Measurements from ENCODE around the gene TNFRSF13B.
"Not testable (repeated sequence)": the region's sequence is repeated elsewhere in the genome, so short reads cannot be mapped to it uniquely, and the experiment has no call there.

TNFRSF13B gene

DNA sequence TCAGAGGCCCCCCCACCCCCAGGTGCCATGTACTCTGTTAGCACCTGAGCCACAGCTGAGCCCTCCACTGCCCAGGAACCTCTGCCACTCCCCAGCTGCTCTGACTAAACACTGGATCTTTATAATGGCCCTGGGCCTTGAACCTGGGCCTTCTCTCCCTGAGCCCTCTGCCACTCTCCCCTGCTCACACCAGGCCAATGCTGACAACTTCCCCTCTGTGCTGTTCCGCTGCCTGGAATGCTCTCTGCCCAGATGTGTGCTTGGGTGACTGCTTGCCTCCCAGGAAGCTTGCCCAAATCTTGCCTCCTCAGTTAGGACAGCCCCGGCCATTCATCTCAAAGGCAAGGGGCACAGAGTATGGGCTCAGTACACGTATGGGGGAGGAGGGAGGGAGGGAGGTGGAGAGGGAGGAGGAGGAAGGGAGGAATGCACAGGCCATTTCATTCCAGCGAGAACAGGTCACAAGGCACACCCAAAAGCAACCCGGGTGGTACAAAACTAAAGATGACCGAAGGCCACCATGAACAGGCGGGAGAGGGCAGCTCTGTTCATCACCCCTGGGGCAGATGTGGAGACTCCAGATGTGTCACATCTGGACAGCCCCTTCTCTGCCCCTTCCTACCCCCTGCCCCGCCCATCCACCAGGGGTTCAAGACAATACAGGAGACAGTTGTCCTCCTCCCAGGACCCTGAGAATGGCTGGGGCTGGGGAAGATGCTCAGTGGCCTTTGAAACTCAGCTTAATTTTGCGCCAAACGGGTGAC is 15.3 kb upstream of the TNFRSF13B start:
- no peak for DNase-seq (ENCODE audit: low spot score)

DNA sequence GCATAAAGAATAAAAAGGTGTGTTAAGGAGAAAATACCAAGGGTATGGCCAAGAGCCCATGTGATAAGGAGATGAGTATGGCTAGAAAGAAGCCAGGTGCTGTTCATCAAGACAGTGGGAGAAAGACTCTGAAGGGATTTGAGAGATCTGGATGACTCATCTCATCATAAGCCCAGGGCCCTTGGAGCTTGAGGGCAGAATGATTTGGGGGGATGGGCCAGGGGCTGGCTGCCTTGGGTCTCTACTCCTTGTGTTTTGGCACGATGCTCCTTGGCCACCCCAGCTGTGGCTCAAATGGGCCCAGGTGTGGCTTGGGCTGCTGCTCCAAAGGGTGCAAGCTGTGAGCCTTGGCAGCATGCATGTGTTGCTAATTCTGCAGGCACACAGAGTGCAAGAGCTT is 14.5 kb upstream of the TNFRSF13B start:
- DNase-seq (ENCODE audit: low spot score): no peak

DNA sequence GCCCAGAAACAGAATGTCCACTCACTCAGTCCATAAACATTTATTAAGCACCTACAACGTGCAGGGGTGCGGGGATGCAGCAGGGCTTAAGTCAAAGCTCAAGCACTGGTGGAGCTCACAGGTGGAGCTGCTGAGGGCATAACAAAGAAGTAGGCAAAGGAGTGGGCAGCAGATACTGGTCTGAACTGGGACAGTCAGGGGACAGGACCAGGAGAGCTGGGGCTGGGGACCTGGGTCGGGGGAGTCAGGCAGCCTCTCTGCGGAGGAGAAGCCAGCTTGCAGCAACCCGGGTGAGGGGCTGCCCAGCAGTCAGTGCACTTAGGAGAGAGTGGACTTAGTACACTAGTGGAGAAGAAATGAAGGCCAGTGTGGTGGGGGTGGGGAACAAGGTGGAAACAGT is 10.0 kb upstream of the TNFRSF13B start:
- DNase-seq (ENCODE audit: low spot score): no peak

DNA sequence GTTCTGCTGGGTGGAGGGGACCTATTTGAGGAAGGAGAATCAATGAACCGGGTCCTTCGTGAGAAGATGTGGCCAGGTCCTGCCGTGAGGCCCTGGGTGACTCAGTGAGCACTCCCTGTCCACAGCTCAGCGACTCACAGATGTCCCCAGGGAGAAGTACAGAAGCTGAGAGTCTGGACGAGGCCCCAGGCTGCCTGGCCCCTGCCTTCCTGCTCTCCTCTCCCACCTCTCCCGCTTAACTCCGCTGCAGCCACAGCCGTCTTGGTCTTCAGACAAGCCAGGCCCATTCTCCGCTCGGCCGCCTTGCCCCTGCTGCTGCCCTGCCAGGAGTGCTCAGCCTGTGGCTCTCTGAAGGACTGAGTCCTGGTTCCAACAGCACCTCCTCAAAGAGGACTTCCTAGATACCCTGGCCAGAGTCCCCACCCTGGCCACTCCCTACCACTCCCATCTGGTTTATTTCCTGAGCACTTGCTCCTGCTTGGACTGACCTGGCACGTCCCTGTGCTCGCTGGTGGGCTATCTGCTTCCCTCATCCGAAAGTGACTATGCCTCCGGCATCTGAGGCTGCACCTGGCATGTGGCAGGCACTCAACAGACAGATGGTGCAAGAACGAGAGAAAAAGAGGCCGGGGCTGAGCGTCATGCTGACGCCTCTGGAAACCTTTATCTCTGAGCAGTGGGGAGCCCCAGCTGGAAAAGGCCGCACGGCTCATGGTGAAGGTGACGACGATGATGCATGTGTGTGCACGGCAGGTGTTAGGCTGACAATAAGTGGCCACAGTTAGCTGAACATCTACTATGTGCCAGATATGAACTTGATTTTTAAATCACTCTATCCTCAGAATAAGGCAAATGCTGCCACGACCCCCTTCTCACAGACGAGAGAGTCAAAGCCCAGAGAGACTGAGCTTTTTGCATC is 9.2 kb upstream of the TNFRSF13B start:
- DNase-seq (ENCODE audit: low spot score): no peak

DNA sequence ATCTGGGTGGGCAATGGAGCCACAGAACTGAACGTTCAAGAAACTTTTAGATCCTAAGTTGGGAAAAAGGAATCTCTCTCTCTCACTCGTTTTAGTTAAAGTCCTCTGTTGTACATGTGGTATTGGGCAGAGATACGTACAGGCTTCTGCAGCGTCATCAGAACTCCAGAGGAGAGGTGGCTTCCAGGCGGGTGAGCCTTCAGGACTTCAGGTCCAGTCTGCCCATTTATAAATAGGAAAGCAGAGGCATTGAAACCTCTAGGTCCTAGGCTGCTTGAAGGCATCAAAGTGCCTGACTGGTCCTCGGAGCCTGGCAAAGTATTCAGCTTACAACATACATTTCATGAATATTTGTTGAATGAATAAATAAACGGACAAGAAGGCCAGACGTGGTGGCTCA is 8.1 kb upstream of the TNFRSF13B start:
- DNase-seq (ENCODE audit: low spot score): no peak

DNA sequence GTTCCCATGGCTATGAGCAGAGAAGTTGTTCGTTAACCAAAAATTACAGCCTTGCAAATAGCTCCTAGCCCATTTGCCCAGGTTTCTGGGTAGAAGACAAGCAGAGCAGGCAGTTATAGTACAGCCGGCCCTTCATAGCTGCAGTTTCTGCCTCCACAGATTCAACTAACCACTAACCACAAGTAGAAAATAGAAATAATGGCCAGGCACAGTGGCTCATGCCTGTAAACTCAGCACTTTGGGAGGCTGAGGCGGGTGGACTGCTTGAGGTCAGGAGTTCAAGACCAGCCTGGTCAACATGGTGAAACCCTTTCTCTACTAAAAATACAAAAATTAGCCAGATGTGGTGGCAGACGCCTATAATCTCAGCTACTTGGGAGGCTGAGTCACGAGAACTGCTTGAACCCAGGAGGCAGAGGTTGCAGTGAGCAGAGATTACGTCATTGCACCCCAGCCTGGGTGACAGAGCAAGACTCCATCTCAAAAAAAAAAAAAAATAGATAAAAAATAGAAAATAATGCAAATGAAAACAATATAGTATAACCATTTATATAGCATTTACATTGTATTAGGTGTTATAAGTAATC is 7.4 kb upstream of the TNFRSF13B start:
- not testable (repeated sequence) for DNase-seq (ENCODE audit: low spot score)

DNA sequence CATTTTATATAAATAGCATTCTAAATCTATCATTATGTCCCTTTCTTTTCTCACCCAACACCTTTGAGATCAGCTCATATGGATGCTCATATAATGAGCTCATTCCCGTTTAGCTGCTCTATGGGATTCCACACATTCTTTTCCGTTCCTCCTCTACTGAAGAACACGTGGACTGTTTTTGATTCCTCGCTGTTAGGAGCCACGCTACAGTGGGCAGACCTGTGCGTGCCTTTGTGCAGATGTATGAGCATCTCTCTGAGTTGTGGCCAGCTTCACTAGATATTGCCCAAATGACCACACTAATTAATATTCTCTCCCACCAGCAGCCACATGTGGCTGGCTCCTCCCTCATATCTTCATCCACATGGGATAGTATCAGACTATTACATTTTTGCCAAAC is 6.0 kb upstream of the TNFRSF13B start:
- DNase-seq (ENCODE audit: low spot score): no peak

DNA sequence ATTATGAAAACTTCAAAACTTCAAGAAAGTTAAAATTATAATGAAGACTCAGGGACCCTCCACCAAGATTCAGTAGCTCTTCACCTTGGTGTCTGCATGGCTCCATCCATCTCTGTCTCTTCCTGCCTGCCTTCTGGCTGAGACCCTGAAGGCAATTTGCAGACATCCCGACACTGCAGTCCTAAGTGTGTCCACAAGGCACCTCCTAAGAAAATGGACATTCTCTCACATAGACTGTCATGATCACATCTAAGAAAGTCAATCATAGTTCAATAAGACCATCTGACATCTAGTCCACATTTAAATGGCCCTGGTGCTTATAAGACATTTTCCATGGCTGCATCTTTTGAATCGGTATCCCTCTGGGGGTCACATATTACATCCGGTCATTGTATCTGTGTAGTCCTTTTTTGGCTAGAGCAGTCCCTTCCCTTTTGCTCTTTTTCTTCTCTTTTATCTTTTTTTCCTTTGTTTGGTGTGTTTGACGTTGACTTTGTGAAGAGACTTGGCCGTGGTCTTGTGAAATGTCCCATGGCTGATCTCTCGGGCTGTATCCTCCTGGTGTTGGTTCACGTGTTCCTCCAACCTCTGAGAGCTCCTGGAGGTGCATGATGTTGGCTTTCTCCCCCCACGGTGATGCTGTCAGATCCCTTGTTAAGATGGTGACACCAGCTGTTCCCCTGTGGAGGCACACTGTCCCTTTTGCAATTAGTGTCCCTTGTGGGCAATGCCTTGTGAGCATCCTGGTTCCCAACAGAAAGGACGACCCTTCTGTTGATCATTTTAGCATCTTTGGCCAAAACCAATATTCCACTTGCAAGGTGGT is 5.0 kb upstream of the TNFRSF13B start:
- DNase-seq (ENCODE audit: low spot score): no peak

DNA sequence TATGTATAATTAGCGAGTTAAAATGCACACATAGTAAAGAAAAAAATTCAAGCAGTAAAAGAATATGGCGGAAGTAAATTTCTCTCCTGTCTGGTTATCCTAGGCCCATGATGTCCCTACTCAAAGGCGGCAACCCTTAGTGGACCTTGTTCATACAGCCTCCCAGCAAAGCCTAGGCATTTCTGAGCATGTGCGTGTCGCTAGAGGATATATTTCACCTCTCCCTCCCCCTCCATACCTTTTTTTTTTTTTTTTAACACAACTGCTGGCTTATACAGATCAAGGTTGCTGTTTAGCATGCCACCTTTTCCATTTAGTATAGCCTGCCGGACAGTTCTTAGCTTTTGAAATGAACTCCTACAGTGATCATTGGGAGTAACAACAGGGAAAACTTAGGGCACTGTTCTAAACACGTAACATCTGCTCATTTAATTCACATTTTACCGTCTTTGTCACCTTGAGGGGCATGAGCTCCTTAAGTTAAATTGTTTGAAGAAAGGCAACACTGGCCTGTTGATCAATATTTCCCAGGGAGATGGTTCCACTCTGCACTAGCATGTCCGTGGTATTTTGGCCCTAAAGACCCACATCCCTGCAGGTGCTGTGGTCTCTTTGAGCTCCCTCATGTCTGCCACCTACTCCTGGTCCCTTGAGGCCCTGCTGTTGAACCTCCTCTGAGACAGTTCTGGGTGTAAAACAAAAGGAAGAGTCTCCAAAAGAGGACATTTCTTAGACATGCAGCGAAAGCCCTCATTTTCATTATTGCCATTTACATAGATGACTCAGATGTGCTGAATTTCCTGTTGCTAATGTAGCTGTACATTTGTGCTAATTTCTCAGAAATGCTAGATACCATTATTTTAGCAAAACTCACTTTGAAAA is 4.1 kb upstream of the TNFRSF13B start:
- no peak for DNase-seq (ENCODE audit: low spot score)

DNA sequence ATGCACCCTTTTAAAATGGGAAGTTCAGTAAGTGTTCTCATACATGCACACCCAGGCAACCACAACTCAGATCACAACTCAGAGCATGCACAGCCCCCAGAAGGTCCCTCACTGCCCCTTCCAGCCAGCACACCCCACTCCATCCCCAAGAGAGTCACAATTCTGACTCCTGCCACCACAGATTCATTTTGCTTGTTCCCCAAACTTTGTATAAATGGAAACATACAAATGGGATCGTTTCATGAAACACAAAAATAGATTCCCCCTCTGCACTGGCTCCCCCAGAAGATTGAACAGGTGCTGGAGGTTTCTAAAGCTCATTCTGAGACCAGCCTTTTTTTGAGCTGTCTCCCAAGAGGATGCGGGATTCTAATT is 3.3 kb upstream of the TNFRSF13B start:
- DNase-seq (ENCODE audit: low spot score): no peak

DNA sequence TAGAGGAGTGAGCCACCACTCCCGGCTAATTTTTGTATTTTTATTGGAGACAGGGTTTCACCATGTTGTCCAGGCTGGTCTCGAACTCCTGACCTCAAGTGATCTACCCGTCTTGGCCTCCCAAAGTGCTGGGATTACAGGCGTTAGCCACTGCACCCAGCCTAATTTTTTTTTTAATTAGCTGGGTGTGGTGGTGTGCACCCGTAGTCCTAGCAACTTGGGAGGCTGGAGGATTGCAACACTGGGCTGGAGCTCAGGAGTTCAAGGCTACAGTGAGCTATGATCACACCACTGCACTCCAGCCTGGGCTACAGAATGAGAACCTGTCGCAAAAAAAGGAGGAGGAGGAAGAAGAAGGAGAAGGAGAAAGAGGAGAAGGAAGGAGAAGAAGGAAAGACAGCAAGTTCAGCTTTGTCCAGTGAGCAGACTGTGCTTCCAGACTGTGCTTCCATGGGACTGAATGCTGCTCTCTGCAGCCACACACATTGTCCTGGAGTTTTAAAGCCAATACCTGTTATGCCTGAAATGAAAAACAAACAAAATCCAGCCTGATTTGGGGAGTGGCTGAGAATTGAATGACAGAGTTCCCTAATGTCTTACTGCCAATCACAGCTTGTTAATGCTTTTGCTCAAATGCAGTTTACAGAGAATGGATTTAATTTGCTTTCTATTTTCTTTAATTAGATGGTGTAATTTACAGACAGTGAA is 2.8 kb upstream of the TNFRSF13B start:
- no peak for DNase-seq (ENCODE audit: low spot score)

DNA sequence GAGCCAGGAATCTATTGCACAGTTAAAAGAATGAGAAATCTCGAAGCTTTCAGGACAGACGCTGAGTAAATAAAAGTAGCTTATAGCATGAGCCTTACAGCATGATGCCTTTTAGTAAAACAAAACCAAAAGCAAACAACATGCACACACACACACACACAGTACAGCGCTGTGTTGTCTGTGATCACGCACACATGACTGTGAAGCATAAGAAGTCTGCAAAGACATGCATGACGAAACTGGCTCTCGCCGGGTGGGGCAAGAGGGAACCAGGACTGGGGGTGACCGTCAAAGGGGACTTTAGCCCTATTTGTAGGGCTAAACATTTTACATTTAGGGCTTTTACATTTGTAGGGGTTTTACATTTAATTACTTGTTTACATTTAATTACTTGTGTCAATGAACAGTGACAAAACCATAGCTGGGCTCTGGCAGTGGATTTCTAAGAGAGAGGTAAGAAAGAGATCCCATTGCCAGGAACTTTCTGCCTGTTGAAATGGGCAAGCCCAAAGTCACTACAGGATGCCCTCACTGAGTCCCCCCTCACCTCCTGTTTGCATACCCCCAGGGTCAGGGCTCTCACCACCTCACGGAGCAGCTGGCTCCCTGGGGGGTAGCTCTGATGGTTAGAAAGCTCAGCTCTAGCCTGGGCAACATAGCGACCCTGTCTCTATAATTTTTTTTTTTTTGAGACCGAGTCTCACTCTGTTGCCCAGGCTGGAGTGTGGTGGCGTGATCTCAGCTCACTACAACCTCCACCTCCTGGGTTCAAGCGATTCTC is 2.0 kb upstream of the TNFRSF13B start:
- DNase-seq (ENCODE audit: low spot score): no peak

DNA sequence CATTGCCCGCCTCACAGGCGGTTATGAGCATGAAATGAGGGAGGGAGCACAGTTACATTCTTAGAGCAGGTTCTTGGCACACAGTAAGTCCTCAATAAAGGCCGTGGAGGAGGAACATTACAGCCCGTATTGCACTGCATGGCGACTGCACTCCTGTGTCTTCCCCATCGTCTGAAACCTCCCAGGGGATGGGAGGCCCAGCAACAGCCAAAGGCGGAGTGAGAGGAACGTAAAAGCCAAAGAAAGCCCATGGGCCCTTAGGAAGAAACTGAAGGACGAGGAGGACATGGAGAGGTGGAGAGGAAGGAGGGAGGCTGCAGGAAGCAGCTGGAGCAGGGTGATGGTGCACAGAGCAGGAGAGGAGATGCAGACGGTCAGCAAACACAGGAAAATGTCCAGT is 1.1 kb upstream of the TNFRSF13B start:
- not testable (repeated sequence) for DNase-seq (ENCODE audit: low spot score)

DNA sequence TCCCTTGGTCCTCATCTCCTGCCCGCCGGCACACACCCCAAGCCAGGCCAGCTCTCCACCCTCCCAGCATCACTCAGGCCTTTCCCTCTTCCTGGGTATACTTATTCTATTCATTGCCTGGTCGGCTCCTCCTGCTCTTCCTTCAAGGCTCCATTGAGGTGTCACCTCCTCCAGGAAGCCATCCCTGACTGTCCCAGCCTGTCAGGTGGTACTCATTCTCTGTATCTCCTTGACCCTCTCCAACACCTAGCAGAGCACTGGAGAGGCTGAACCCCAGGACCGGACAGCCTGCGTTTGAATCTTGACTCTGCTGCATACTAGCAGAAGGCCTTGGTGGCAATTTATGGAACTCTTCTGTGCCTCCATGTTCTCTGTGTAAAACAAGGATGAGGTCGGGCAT is 428 bp upstream of the TNFRSF13B start:
- no peak for DNase-seq (ENCODE audit: low spot score)

DNA sequence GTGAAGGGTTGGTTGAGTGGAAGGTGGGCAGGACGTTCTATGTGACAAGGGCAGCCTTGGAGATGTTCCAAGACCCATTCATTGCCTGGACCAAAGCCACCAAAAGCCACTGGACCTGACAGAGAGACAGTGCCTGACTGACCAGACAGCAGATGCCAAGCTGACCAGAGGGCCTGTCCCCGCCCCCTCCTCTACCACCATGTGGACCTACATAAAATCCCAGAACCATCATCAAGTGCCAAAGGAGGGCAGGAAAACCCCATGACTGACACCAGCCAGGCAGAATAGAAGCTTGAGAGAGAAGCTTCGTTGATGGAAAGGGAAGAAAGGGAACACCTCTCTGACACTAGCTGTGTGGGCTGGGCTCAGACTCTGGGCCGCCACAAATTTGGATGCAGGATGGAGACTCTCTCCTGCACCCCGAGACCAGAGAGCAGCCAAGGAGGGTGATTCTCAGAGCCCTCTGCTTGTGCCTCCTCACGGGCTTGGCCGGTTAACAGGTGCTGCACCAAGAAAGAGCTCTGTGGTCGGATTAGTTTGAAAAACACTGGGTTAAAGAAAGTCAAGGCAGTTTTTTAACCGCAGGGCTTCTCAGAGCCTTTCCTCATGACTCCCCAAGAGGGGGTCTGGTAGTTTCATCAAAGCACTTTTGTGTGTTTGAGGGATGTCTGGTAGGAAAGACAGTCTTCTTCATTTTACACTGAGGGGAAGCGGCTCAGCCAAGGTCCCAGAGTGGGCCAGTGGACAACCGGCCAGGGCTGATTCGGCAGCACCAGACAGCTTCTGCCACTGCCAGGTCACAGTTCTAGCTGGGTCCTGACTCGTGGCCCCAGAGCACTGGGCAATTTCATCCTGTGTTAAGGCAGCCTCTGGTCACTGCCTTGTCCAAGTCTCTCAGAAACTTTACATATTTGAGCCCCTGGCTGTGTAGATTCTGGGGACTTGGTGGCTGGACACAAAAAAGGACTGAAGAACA is 1.7 kb downstream of the TNFRSF13B start:
- DNase-seq (ENCODE audit: low spot score): no peak

DNA sequence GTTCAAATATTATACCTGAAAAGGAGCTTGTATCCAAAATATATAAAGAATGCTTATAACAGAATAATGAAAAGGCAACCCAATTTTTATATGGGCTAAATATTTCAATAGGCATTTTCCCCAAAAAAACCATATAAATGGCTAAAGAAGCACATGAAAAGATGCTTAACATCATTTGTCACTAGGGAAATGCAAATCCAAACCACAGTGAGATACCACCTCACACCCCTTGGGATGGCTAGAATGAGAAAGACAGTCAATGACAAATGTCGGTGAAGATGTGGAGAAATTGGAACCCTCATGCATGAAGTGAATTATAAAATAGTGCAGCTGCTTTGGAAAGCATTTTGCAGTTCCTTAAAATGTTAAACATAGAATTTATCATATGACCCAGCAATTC is 3.1 kb downstream of the TNFRSF13B start:
- no peak for DNase-seq (ENCODE audit: low spot score)

DNA sequence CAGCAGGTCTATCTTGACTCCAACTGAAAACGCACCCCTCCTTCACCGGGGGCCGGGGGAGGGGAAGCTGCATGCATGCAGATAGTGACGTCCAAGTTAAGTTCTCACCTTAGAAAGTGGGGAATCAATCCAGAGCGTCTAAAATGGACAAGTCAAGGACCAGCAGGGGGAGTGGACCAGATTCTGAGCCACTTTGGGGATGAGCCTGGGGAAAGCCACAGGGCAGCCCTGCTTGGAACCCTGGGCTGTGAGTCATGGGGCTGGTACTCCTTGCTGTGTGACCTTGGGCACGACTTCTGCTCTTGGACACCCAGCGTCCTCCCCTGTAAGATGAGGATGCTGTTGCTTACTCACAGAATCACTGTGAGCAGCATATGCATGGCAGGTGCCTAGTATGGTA is 9.1 kb downstream of the TNFRSF13B start:
- no peak for DNase-seq (ENCODE audit: low spot score)

DNA sequence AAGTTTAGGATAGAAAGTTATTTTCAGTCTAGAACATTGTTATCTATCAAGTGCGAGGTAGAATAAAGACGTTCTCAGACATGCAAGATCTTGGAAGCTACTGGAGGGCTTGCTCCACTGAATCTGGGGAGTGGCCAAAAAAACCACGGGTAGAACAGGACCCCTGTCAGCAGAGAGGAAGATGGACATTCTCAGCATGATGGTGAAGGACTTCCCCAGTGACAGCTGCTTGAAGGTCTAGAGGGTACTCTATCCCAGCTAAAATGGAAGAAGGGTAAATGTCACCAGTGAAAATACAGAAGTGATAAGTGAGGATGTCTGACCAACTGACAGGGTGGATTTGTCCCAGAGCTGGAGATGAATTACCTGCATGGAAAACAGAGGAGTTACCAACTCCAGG is 10.1 kb downstream of the TNFRSF13B start:
- no peak for DNase-seq (ENCODE audit: low spot score)
